Stimulated activated CD4-positive, alpha-beta T cell treated with anti-CD3 and anti-CD28 coated beads, Interleukin-15, amount 100 ng/mL, for 48 hours (primary cell): ENCODE data around the gene LONP1.

Source experiments
- DNase-seq, 2 donors: peaks; one replicate each; pipeline ENCODE4 v3.0.0-alpha.2; 2020; ENCODE audit warnings: low read depth in 2 of 2

Gene LONP1

DNA sequence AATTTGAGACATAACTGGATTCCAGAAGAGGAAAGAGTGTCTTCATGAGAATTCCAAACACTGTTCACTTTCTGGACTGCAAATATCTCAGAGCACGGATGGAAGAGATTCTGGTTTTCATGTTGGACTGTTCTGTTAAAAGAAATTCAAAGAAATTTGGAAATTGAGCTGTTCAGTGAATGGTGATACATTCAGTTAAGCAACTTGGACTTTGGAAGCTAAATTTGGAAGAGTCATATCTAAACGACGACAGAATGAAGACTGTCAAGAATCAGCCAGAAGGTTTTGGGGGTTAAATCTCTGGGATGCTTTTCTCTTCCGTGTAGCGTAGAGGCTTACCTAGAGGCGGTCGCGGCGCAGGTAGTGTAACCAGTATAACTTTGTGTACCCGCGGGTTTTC, 71.5 kb downstream of the LONP1 start:
- no peak for DNase-seq

GRCh38 chr19:5646703-5647102, 73.2 kb downstream of the LONP1 start:
- no peak for DNase-seq

GRCh38 chr19:5645409-5645808, 74.5 kb downstream of the LONP1 start:
- no peak for DNase-seq

- no peak for DNase-seq
These were observed 75.9 kb downstream of the LONP1 start for GRCh38 chr19:5644037-5644436.

DNA sequence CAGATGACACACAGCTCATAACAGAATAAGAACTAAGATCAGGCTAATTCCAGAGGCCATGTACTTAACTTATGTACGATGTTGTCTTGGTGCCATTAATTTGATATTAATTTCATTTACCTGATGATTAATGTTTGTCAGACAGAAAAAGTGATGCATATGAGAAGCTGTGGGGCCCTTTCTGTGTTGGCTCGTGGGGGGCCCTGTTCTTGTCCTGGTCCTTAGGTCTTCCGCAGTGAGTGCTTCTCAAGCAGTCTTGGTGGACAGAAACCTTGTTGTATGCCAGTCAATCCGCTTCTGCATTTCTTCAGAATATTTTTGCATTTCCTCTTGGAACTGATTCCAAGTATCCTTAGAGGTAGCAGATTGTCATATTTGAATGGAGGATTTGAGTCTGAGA, 76.9 kb downstream of the LONP1 start:
- DNase-seq, result no peak

DNA sequence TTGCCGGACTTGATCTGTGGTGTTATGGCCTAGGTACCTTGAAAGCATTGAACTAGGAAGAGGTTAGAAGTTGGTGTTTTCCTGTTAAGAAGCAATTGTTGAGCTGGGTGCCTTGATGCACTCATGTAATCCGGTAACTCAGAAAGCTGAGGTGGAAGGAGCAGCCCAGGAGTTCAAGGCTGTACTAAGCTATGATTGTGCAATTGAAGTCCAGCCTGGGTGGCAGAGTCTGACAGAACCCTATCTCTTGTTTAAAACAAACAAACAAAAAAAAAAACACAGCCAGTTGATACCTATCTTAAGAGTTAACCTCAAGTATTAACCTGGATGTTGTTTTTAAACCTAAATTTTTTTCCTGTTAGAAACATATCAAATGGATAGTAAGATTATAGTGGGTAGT, 77.7 kb downstream of the LONP1 start:
- no peak for DNase-seq
